Colonic mucosa (tissue), 4 donors: ENCODE measurements around the gene LANCL3. TPM values are rescaled to one million over a fixed set of nuclear protein-coding genes. Genes with fewer than 3 reads are reported as not detected.

Experiments used
- DNase-seq: peaks from one replicate; pipeline ENCODE4 v3.0.0-alpha.2; 2020
- H3K27ac ChIP-seq: fragments of 200-600 bp; one replicate; pipeline ENCODE4 v1.8.0; 2021
- H3K27me3 ChIP-seq: fragments of 200-600 bp; one replicate; pipeline ENCODE4 v1.8.0; 2021
- H3K36me3 ChIP-seq: fragments of 200-600 bp; one replicate; pipeline ENCODE4 v1.8.0; 2021
- H3K4me1 ChIP-seq: fragments of 200-600 bp; one replicate; pipeline ENCODE4 v1.8.0; 2021; ENCODE audit warnings: mild to moderate bottlenecking
- H3K4me3 ChIP-seq: fragments of 200-600 bp; one replicate; pipeline ENCODE4 v1.8.0; 2021
- H3K9ac ChIP-seq, 2 donors: one replicate each; pipeline ENCODE4 v1.7.0; 2013; ENCODE audit warnings: control low read depth in 2 of 2, low read depth in 2 of 2, low read length in 2 of 2
- H3K9me3 ChIP-seq: fragments of 200-600 bp; one replicate; pipeline ENCODE4 v1.8.0; 2021
- intact Hi-C: fragments of 100-400 bp; cut with DNase I; formaldehyde crosslinking; loops from one replicate; pipeline ENCODE4 v1.14.1; 2022
- total RNA-seq, 2 donors: library from RNA; stranded (reverse); fragmentation: NEBNext Ultra II Directional in 1 of 2; extraction: Animal tissue kit (Norgen Biotek cat#: 25700) in 1 of 2; gene quantifications; one replicate each; pipeline ENCODE4 v1.2.1, GENCODE V29; 2021
- TF ChIP-seq, protein P1 (sequence below): fragments of 200-600 bp; IDR thresholded peaks from one replicate; pipeline ENCODE4 v1.8.0; 2022; ENCODE audit warnings: antibody characterized with exemption, mild to moderate bottlenecking
- donor health status: healthy.
- donor health status: DM: no; HTN: no; CAD: no.
- donor health status: DM: no; HTN: no; CAD: no.

LANCL3 gene
- total RNA-seq, 2 donors from 2014 or later, result 1.9 to 3.5 TPM

DNA sequence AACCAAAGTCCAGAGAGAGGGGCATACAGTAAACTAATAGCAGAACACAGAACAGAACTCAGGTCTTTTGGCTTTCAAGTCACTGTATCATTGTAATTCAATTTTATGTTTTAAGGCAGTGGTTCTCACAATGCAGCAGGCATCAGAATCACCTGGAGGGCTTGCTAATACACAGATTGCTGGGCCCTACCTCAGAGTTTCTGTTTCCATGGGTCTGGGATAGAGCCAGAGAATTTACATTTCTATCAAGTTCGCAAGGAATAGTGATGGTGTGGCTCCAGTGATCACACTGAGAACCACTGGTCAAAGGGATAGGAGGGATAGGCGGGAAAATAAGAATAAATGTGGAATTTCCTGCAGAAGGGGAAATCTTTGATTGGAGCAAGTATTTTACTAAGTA lies 36.7 kb downstream of the LANCL3 start:
- Histone ChIP-seq H3K27me3 (no peaks in the 10 kb centered on the region), H3K9ac (no peak overlapping the region)
- TF ChIP-seq, protein P1, sequence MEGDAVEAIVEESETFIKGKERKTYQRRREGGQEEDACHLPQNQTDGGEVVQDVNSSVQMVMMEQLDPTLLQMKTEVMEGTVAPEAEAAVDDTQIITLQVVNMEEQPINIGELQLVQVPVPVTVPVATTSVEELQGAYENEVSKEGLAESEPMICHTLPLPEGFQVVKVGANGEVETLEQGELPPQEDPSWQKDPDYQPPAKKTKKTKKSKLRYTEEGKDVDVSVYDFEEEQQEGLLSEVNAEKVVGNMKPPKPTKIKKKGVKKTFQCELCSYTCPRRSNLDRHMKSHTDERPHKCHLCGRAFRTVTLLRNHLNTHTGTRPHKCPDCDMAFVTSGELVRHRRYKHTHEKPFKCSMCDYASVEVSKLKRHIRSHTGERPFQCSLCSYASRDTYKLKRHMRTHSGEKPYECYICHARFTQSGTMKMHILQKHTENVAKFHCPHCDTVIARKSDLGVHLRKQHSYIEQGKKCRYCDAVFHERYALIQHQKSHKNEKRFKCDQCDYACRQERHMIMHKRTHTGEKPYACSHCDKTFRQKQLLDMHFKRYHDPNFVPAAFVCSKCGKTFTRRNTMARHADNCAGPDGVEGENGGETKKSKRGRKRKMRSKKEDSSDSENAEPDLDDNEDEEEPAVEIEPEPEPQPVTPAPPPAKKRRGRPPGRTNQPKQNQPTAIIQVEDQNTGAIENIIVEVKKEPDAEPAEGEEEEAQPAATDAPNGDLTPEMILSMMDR, result no peak

DNA sequence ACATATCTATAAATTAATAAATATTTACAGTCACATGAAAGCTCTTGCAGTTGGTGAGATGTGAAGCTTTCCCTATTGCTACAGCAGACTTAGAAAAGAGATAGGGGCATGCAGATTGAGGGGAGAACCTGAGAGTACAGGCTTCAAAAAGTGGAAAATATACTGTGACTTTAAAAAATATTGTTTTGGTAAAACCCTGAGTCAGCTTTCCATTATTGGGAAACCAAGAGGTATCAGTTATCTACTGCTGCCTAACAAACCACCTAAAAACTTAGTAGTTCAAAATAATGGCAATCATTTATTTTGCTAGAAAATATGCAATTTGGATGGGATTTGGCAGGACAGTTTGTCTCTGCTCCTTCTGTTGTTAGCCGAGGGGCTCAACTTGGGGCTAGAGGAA lies 38.3 kb downstream of the LANCL3 start:
- H3K9ac ChIP-seq, result no peak overlapping the region
- H3K4me3 ChIP-seq, result no peak overlapping the region
- no peak for DNase-seq
- no peaks in the 10 kb centered on the region for H3K4me1 ChIP-seq
- TF ChIP-seq, protein P1, result no peak
- intact Hi-C loops, result no loop called here
- no peaks in the 10 kb centered on the region for H3K9me3 ChIP-seq
- H3K27me3 ChIP-seq, result no peaks in the 10 kb centered on the region
- H3K36me3 ChIP-seq, result no peaks in the 10 kb centered on the region
- H3K27ac ChIP-seq, result no peak overlapping the region

More for the DNA sequence above, 36.7 kb downstream of the LANCL3 start:
- no peak overlapping the region for H3K27ac ChIP-seq
- DNase-seq, result no peak
- intact Hi-C loops, result no loop called here
- H3K9me3 ChIP-seq, result no peaks in the 10 kb centered on the region
- H3K4me3 ChIP-seq, result no peak overlapping the region
- no peaks in the 10 kb centered on the region for H3K36me3 ChIP-seq
- H3K4me1 ChIP-seq, result no peaks in the 10 kb centered on the region

DNA sequence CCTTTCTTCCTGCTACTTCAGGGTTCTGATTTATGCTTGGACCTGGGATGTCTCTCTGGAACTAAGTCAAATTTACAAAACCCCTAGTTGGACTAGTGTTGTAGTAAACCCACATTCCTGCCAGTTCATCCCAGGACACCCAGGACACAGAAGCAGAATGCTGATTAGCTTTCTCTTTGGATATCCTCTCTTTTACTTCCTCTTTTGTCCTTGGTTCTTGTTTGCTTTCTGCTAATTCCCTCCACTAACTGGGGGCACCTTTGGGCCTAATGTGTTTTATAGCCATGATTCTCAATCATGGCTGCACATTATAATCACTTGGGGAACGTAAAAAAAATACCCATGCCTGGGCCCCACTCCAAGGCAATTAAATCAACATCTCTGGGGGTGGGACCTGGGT lies 42.5 kb downstream of the LANCL3 start:
- Histone ChIP-seq H3K9me3 (no peaks in the 10 kb centered on the region), H3K36me3 (no peaks in the 10 kb centered on the region), H3K4me3 (no peak overlapping the region), H3K4me1 (no peaks in the 10 kb centered on the region), H3K27ac (no peak overlapping the region), H3K9ac (no peak overlapping the region), H3K27me3 (no peaks in the 10 kb centered on the region)
- no peak for DNase-seq
- TF ChIP-seq, protein P1, result no peak
- intact Hi-C loops, result no loop called here

DNA sequence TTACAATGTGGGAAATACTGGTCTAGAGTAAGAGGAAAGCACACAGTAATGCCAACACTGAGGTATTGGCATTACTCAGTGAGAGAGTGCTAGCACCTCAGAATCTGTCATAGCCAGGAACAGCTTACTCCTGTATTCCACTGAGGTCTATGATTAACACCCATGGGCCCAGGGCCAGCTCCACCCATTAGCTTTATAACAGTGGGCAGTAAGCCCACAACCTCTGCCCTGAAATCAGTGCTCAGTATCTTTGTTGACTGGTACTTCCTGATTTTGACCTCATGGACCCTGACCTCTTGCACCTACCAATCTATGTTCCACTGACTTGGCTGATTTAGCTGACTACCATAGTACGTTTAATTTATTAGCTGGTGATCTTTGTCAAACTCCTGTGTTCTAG lies 56.1 kb downstream of the LANCL3 start:
- no peak overlapping the region for H3K9ac ChIP-seq
- no peak overlapping the region for H3K27ac ChIP-seq
- peak; percentile 65 for DNase-seq
- TF ChIP-seq, protein P1, result no peak
- no peaks in the 10 kb centered on the region for H3K4me1 ChIP-seq
- no peaks in the 10 kb centered on the region for H3K36me3 ChIP-seq
- H3K4me3 ChIP-seq, result no peak overlapping the region
- intact Hi-C loops, result no loop called here
- no peaks in the 10 kb centered on the region for H3K27me3 ChIP-seq
- no peaks in the 10 kb centered on the region for H3K9me3 ChIP-seq

DNA sequence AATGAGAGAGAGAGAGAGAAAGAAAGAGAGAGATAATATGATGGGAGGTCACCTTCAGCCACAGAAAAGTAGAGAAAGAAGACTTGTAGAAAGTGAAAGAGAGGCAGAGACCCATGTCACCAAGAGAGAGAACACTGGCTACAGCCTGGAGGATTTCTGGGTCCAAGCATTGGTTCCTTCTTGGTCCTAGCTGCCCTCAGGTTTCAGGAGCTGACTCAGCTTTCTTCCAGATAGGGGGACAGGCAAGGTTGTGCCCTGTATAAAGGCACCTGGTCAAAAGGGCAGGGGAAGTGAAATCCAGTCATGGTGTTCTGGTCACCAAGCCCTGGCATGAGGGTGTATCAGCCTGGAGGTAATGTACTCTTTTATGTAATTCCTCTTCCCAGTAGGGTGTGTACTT lies 66.6 kb downstream of the LANCL3 start:
- Histone ChIP-seq H3K27ac (no peak overlapping the region), H3K36me3 (no peaks in the 10 kb centered on the region), H3K9me3 (no peaks in the 10 kb centered on the region), H3K4me1 (no peaks in the 10 kb centered on the region), H3K9ac (no peak overlapping the region), H3K4me3 (no peak overlapping the region), H3K27me3 (no peaks in the 10 kb centered on the region)
- intact Hi-C loops, result no loop called here
- DNase-seq, result no peak
- TF ChIP-seq, protein P1, result no peak

DNA sequence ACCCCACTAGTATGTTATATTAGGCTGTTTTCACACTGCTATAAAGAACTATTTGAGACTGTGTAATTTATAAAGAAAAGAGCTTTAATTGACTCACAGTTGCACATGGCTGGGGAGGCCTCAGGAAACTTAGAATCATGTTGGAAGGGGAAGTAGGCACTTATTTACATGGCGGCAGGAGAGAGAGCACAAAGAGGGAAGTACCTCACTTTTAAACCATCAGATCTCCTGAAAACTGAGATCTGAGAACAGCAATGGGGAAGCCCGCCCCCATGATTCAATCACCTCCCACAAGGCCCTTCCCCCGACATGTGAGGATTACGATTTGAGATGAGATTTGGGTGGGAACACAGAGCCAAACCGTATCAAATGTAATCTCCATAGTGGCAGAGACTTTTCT lies 68.7 kb downstream of the LANCL3 start:
- no peaks in the 10 kb centered on the region for H3K27me3 ChIP-seq
- intact Hi-C loops, result no loop called here
- TF ChIP-seq, protein P1, result no peak
- no peak overlapping the region for H3K4me3 ChIP-seq
- no peak overlapping the region for H3K9ac ChIP-seq
- DNase-seq, result no peak
- H3K27ac ChIP-seq, result no peak overlapping the region
- no peaks in the 10 kb centered on the region for H3K9me3 ChIP-seq
- H3K4me1 ChIP-seq, result no peaks in the 10 kb centered on the region
- H3K36me3 ChIP-seq, result no peaks in the 10 kb centered on the region
